ENCODE data around the gene AUTS2.
A peak's percentile ranks its signal among the peaks of the same experiment; 100 is the strongest.

AUTS2 gene

DNA sequence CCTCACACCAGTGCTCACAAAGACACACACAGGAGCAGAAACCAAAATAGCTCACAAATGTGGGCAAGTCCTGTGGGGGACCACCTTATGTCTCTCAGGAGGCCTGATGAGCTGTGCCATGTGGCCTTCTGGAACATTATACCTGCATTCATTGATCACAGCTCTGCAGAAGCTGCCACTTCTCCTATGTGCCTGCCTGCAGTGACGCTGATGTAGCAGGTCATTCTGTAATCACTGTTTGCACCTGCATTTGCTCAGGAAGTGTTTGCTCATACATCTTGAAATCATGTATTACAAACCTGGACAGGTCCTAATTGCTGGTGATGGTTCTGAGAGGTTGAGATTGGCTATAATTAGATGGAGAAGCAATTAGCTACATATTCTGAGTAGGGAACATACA lies 310.2 kb downstream of the AUTS2 start:
- DNase-seq, result no peak

DNA sequence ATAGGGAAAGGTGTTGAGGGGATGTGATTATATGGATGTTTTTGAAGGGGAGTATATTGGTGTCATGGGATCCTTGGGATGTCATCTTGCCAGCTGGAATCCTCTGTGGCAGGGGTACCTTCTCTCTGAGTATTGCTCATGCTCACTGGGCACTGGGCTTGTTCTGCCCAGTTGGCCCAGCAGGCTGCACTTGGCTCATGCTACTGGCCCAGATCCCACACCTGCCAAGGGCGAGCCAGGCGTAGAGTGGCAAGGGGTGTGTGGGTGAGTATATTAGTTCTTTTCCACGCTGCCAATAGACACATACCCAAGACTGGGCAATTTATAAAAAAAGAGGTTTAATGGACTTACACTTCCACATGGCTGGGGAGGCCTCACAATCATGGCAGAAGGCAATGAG lies 311.9 kb downstream of the AUTS2 start:
- DNase-seq, result no peak

DNA sequence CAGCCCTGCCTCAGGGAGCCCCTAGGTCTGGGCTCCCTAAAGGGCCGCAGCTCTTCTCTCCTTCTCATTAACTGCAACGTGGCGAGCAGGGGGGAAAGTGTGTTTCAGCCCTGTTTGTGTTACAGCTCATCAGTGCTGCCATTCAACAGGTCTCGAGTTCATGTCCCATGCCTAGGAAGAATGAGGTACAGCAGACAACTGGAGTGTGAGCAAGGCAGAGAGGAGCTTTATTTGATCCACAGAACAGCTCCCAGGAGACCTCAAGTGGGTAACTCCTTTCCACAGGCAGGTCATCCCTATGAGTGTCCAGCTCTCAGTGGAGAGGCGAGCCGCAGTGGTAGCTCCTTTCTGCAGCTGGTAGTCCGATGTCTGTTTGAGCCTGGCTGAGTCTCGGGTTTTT lies 313.1 kb downstream of the AUTS2 start:
- DNase-seq, result no peak

DNA sequence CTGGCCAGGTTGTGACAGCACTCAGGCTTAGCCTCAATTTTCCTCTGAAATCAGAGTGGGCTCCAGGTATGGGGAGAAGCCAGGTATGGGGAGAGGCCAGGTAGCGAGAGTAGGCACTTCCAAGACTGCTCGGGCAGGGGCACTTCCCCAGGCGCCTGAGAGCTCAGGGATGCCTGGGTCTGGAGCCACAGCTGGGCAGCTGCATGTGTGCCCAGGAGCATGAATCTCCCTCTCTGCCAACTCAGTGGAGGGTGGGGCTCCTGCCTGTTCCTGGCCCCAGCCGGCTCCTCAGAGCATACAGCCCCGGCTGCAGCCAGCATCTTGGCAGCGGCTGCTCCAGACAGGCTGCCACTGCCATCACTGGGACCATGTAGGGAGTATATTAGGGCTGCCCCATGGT lies 313.9 kb downstream of the AUTS2 start:
- DNase-seq, result no peak

DNA sequence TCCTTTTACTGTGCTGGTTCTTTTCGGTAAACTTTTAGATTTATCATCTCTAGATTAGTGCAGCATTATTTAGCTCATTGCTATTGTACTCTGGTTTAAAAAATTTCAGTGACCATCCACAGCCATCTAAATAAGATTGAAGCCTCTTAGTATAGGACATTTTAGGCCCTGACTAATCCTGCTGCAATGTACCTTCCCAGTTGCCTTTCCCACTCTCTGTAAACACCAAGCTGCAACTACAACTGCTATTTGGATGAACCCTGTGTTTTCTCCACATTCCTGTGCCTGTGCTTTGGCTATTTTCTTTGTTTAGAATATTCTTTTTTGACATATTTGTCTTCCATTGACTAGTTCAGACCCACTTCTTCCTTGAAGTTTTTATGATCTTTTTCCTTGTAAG lies 314.6 kb downstream of the AUTS2 start:
- no peak for DNase-seq

DNA sequence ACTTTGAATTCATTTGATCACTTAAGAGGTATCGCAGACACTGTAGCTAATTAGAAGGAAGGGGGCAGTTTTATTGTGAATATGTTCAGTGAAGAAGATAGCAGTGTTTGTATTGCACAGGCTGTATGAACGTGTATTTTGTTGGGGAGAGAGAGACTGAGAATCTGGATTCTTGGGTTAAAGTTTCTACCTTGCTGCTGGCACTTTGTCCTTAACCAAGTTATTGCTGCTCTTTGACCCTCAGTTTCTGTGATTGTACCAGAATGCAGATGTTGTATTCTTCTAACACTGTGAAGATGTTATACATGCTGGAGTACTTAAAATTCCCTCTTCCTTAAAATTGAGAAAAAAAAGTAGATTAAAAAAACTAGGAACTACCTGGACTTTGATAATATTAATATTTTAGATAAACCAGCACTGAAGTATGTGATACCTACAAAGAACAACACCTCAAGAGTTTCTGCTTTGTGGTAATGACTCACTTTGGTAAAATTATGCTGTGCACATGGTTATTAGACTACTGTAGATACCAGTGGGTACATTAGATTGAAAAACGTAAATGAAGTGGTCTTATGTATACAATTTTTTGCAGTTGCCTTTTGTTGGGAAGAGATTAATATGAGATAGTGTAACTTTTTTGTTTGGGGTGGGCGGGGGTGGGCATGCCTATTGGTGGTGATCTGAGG lies 321.3 kb downstream of the AUTS2 start:
- DNase-seq, result no peak

DNA sequence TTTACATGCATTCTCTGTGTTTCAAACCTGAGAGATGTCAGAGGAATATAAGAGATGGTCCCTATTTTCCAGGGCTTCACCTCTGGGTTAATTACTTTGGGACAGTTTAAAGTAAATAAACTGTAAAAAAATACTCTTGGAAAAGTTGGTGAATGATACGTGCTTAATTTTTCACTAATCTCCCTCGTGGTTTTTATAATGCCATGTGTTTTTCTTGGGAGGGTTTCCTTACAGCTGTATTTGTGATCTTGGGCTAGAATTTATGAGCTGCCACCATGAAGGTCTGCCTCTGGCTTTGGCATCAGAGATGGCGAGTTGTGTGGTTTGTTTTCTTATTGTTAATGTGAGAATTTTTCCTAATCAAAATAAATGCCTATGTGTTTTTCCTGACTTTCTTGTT lies 322.5 kb downstream of the AUTS2 start:
- no peak for DNase-seq

DNA sequence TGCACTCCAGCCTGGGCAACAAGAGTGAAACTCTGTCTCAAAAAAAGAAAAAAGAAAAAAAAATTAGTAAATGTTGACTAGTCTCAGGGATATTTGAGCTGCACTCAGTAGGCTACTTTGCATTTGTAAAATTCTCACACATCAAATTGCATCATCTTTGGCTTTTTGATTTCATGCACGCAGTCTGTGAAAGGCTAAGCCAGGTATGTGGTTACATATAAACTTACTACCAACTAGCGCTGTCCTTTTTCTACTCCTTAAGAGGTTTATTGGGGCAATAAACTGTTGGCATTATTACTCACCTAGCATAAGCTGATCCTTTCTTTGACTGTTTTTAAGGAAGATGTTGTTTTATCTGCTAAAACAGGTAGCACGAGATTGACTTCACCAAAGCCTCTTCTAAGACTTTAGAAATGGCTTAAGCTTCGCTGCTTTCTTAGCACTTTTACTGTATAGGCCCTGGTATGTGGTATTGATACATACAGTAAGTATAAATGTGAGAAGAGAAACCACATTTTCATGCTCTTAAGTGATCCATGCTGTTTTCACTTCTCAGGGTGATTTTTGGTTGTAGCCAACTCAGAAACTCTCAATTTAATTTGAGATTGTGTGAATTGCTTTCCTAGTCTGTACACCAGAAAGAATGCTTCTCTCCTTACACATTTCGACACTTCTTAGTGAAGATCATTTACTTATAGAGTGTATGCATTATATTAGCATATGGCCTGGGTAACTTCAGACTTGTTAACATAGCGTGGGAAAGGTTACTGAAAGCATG lies 323.9 kb downstream of the AUTS2 start:
- DNase-seq, result no peak

DNA sequence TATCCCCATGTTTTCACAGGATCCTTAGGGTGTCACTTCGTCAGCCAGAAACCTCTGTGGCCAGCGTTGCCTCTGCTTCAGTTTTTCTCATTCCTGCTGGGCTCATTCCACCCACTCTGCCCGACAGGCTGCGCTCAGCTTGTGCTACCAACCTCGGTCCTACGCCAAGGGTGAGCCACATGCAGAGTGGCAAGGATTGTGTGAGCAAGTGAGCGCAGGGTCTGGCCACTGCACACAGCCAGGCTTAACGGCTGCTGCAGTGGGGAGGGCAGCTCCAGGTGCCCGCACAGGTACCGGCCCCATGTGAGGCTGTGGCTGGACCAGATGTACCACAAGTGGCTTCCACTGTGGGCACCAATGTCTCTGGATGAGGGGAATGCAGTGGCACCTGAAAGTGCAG lies 329.2 kb downstream of the AUTS2 start:
- DNase-seq, result no peak

DNA sequence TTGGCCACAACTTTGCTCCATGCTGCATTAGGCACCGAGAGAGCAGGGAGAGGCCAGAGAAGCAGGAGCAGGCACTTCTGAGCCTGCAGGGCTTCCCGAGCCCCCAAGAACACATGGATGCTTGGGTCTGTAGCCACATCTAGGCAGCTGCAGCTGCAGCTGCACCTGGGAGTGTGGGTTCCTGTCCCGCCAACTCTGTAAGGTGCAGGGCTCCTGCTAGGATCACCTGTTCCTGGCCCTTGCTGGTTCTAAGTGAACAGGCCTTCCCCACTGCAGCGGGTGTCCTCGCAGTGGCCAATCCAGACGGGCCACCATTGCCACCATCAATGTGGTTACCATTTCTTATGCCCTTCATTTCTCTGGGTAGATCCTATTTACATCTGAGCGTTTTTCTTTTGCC lies 330.3 kb downstream of the AUTS2 start:
- no peak for DNase-seq

DNA sequence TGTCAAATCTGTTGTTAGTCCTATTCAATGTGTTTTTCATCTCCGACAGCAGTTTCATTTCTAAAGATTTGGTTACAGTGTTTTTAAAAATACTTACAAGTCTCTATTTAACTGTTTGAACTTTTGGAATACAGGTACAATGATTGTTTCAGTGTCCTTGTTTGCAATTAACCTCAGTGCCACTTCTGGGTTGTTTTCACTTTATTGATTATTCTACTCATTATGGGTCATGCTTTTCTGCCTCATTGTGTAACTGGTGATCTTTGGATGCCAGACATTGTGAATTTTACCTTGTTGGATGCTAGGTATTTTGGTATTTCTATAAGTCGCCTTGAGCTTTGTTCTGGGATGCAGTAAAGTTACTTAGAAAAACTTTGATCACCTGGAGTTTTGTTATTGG lies 331.3 kb downstream of the AUTS2 start:
- no peak for DNase-seq

DNA sequence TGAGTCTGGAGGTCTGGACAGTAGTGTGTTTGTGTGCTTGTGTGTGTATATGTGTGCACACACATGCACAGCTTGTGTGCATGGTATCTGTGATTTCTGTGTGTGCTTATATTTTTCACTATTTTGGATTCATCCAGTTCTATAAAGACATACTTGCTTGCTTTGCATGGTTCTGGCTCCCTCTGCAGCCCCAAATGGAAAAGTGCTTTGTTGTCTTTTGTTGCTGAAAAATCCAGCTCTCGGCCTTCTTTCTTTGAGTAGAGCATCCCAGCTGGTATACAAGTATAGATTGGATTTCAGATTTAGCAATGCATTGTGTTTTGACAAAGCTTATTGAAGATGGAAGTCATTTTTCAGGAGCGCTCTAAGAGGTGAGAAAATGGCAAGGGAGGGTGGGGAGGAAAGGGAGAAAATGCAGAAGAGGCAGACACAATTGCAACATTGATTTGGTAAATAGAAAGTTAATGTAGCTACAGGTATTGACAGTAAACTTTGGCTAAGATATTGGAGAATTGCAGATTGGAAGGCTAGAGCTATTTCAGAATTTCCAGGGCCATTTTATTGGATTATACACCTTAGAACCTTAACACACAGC lies 333.9 kb downstream of the AUTS2 start:
- peak; percentile 60 for DNase-seq

DNA sequence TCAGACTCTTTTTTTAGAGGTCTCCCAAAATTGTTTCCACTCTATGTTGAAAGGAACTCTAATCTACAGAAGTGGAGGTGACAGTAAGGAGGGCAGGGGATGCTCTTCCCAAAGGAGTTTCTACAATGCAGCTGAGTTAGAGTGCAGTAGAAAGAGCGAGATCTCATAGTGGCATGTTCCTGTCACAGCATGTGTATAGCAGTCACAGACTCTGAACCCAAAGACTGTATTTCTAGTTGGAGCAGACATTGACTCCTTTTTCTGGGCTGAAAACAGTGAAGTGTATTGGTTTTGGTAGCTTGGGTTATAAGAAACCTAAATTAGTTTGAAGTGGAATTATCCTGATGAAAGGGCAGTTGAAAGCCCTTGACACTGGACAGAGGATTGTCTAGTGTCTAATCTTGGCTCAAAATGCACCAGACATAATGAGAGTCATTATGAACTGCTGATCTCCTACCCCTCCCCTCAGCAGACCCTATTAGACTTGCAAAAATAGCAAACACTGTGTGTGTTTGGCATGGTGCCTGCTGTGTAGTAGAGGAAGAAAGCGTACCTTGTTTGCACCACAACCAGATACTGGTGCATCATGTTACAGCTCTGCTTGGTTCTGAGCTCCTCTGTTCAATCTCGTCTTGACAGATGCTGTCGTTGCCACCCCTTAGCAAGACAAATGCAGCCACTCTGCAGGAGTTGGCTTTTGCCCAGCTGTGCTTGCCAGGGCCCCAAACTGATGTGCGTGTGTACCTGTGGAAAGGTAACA lies 336.0 kb downstream of the AUTS2 start:
- DNase-seq, result peak; percentile 76

DNA sequence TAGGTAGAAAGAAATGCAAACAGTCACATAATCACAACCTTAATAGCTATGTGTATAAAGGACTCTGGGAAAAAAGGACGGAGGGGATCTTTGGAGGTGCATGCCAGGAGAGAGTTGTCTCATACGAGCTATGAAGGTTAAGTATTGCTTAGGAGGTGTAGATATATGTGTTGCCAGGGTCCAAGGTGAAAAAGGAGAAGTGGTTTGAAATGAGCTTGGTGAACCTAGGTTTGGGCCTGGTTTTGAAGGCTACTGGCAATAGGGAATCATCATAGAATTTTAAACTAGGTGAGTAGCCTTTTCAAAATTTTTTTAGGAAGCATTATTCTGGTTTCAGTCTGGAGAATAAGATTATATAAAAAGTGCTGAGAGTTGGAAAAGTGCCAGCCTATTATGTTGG lies 336.8 kb downstream of the AUTS2 start:
- DNase-seq, result no peak

DNA sequence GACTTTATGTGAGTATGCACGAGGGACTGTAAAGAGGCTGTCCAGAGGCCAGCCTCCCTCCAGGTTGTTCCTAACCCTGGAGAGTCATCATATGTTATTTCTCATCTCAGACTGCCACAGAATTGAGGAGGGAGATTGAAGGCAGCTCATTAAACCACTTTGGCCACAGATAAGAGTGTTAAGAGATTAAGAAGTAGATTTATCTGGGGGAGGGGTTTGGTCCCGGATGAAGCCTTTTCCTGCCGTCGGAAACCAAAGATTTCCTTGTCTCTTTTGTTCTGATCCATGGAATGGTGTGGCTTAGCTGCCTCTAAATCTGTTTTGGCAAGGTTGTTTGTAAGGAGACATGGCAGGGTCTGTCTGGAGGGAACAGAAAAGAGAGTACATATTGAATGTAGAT lies 338.8 kb downstream of the AUTS2 start:
- DNase-seq, result peak; percentile 86

DNA sequence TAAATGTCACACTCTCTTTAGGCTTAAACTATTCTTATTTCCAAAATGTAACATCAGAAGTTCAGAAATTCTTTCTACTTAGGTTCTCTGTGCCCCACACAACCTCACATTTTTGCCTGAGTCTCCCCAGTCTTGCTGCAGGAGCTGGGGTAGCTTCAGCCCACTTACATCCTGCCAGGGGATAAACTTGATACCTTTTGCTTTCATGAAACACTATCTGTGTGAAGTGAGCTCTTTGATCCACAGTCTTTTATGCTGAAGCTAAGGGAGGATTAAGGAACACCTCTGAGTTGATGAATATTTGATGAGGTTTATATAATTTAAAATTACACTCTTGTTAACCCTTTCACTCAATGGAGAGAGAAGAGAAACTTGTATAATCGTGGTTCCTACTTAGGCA lies 341.0 kb downstream of the AUTS2 start:
- DNase-seq, result no peak

DNA sequence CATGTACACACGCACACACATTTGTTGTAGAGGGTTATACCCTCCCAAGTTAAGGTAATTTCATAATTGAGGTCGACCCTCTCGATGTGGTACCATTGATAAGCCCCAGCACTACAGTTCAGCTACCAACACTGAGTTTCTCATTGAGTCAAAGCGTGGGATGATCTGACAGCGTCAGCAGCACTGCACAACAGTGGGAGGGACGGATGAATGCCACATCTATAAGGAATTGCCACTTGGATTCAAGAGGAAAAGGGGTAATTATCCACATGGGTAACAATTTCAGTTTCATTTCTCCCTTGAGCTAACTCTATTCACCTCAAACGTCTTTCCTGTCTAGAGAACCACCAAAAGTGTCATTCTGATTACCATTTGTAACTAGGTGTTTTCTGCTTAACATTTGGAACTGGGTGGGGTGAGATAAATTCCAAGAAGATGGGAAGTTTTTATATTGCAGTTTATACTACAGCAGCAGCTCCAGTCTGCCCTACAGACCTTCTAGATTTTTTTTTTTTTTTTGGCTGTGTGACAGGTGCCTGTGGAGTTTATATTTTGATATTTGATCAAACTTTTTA lies 342.9 kb downstream of the AUTS2 start:
- DNase-seq, result no peak

DNA sequence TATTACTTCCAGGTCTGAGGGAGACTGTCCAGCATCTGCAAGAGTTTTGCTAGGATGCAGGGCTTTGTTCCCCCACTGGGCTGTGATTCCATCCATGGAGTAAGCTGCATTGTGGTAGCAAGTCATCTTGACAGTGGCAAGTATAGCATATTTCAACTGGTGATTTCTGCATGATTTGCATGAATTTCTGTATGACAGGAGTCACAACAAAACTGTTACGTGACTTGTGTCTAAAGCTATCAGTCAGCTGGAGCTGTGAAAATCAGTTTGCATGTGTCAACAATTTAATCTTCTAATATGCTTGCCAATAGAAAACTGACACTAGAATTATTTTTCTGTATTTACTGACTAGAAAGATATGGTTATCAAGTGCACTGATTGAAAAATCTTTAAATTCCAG lies 344.3 kb downstream of the AUTS2 start:
- no peak for DNase-seq

DNA sequence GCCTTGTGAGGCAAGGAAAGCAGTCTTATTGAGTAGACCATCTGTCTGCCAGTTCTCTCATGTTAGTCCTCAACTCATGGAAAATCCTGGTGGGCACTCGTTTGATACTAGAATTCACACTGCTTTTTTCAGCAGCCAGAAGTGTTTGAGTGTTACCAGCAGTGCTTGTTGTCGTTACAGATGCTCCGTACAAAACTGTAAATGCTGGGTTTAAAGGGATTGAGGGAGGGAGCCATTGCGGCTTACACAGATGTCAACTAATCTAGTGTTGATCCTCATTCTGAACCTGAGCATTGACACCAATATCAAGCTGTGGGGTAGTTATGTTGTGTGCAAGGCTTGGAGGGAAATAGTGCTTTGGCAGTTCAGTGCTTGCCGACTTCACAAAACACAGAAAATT lies 348.6 kb downstream of the AUTS2 start:
- DNase-seq, result peak; percentile 93

DNA sequence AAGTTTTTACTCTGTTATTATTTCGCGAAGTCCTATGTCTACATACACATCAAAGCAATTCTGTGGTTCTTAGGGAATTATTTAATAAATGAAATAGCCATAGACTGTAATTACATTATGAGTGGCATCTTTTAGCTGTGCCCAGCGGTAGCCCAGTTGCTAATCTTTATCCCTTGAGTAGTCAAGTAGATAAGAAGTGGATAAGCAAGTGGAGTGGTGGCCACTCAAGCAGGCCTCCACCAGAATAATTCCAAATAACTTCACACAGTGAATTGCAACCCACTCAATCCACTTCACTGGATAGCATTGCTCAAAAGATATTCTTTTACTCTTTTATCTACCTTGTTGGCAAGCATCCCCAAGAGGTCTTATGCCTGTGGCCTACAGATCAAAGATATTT lies 349.7 kb downstream of the AUTS2 start:
- DNase-seq, result peak; percentile 58

DNA sequence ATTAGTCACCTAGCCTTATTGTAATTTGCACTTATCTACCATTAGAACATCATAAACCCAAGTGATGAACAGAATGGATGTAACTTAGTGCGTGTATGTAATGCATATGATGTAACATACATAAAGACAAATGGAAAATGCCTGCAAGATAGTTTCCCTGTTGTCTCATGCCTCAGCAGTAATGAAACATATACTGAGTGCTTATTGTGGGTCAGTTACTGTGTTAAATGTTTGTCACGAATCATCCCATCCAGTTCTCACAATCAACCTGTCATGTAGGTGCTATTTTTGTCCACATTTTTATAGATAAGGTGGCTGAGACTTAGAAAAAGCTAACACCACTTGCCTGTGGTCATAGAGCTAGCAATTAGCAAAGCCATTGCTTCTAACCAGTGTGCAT lies 350.8 kb downstream of the AUTS2 start:
- no peak for DNase-seq

DNA sequence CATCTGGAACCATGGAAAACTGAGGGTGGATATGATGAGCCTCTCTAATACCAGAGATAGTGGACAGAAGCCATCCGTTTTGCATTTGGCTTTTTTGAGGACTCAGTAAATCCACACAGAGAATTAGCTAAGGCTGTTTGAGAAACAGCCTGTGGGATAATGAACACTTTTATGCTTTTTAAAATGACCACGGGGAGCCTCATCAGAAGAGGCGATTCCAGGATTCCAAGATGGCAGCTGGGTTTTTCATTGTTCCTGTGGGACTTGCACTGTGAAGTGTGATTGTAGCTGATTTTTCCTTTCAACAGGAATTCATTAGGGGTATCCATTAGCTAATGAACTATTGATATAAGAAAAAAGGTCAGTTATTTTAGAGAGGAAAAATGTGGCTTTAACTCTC lies 353.2 kb downstream of the AUTS2 start:
- DNase-seq, result no peak

Data from NCI-H82 (cell line).